Limb (tissue), 2 donors: ENCODE data around the gene RXRA.

Experiments used
- DNase-seq, 2 donors: peaks; one replicate each; pipeline ENCODE4 v3.0.0-alpha.2; 2016; ENCODE audit errors: extremely low spot score in 2 of 2

The RXRA gene

DNA sequence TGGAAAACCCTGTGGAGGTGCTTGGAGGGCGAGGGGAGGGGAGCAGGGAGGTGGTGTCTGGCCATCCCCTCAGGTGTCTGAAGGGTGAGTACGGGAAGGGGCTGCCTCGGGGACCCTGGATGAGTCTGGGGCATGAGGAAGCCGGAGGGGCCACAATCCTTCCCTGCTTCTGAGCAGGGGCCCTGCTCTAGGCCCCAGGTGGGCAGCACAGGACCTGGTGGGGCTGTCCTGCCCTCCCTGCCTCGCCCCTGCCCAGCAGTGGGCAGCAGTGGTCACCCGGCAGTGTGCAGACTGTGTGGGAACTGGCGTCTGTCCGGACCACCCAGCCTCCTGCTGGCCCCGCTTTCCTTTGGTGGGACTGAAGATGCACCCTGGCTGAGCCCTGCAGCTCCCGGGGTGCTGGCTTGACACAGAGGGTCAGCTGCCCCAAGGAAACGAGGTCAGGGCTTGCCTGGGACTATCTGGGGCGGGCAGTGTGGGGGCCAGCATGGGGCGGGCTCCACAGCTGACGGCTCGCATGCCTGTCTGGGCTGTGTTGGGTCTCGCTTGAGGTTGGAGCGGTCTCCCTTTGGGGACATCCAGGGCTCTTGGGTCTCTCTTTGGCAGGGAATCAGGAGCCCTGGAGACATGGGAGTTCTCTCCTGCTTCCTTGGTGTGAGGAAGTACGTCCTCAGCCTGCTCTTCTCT is 26.1 kb downstream of the RXRA start:
- no peak for DNase-seq

DNA sequence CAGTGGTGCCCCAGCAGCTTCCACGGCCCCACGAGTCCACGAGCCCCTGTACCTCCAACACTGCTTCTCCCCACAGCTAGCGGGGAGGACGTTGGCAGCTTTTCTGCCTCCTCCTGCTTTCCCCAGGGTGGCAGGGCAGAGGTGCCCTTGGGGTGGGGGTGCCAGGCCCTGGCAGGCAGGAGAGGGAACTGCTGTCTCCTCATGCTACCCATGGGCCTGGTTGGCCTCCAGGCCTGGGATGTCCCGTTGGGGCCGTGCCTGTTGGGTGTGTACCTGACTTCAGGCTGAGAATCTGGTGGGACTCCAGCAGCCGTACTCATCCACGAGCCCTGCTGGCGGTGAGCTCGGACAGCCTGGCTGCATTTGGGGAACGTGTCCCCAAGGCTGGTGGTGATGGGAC is 27.3 kb downstream of the RXRA start:
- DNase-seq, result no peak

DNA sequence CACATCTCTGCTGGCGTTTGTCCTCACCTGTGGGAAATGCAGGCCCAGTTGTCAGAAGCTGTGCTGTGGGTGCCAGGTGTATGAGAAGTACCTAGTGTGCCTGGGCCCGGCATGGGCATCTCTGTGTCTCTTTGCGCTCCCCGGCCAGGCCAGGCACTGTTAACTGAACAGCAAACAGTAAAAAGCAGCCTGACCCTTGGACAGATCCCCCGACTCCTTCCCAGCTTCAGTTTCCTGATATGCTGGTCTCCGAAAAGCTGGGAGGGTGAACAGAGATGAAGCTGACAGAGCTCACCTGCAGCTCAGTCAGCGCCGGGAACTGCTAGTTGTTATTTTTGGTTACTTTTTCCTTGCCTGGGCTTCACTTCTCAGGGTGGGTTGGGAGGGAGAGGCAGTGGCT is 28.9 kb downstream of the RXRA start:
- no peak for DNase-seq

DNA sequence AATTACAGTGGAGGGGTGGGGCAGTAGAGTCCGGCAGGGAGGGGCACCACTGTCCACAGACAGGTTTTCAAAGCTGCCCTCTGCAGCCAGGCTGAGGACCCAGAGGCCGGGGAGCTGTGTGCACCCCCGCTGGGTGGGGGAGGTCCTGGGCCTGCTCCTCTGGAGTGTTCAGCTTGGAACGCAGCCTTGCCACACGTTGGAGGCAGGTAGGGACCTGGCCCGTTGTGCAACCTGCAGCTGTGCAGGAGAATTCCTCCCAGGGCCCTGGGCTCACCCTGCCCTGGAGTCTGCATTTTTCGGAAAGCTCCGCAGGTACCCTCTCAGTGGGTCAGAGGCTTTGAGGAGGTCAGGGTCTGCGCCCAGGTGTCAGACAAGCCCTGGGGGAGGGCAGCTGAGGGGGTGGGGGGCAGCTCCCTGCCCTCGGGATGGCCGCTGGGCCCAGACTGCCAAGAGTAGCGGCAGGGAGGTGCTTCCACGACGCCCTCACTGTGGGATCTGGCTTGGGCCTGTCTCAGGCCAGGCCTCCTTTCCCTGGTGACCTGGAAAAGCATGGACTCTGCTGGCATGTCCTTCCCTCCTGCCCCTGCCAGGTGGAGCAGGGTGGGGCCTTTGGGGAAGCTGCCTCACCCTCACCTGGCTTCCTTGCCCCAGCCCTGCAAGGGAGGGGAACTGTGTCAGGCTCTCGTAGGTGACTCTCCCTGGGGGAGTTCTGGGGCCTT is 29.5 kb downstream of the RXRA start:
- no peak for DNase-seq

DNA sequence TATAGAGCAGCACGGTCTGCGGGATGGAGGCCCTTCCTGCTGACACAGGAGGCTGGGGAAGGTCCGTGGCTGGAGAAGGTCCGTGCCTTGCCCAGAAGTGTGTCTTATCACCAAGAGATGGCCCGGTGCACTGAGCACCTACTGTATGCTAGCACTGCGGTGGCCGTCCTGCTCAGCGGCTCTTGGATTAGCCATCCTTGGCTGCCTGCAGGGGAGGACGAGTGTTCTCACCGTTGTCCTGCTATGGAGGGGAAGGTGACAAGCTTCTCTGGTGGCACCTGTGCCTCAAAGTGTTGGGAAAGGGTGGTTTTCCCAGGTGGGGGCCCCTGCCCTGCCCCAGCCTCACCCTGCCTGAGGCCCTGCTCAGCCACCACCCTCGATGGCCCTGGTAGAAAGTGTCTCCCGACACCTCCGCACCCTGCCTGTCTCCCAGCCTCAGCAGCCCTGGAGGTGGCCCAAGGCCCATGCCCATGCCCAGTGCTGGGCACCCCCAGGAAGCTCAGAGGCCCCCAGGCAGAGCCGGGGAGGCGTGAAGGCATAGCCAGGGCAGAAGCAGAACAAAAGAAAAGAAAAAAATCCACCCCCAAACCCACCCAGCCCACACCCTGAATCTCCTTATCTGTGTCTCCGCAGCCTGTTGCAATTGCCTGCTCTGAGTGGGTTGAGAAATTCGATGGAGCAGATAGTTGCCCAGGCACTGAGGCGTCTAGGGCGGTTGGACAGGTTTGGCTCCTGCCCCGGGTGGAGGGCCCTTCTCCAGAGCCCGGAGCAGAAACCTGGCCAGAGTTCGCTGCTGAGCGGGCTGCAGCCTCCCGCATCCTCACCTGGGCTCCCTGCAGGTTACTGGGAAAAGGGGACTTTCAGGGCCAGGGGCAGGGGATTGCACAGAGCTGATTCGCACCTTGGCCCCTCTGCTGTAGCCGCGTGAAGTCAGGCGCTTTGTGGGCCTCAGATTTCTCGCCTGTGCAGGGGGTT is 30.5 kb downstream of the RXRA start:
- no peak for DNase-seq

DNA sequence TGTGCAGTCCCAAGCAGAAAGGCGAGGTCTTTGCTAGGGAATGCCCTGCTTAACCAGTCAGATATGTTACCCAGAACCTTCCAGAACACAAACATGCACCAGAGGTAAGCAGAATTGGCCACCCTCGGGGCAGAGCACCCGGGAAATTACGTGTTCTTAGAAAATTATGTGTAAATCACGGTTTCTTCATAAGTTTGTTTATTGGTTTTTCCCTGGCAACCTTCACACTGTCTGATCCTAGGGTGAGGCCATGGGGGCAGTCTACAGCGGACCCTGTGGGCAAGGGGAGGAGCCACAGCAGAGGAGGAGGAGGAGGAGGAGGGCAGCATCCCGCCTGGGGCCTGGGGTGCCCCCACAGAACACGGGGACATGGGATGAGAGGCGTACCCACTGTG is 31.4 kb downstream of the RXRA start:
- no peak for DNase-seq

DNA sequence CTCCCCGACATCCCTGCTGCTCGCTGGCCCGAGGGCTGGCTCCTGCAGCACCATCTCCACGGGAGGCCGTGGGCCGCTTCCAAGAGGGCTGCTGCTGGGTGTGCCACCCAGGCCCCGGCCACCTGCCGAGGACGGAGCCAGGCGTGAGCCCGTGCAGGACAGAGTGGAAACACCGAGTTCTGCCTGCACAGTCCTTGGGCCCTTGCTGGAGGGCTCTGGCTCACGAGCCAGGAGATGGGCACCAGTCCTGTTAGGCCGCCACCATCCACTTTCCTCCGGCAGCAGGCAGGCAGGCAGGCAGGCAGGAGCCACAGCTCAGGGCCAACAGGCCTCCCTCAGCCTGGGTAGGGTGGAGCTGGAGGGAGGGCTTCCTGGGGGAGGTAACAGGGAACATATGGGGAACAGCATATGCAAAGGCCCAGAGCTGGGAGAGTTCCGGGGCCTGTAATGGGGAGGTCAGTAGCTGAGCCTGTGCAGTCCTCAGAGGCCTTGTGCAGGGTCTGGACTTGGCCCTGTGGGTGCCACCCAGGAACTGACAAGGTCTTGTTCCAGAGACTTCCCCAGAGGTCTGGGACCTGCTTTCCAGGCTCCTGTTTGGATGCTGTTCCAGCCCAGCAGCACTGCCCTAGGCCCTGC is 31.9 kb downstream of the RXRA start:
- no peak for DNase-seq

DNA sequence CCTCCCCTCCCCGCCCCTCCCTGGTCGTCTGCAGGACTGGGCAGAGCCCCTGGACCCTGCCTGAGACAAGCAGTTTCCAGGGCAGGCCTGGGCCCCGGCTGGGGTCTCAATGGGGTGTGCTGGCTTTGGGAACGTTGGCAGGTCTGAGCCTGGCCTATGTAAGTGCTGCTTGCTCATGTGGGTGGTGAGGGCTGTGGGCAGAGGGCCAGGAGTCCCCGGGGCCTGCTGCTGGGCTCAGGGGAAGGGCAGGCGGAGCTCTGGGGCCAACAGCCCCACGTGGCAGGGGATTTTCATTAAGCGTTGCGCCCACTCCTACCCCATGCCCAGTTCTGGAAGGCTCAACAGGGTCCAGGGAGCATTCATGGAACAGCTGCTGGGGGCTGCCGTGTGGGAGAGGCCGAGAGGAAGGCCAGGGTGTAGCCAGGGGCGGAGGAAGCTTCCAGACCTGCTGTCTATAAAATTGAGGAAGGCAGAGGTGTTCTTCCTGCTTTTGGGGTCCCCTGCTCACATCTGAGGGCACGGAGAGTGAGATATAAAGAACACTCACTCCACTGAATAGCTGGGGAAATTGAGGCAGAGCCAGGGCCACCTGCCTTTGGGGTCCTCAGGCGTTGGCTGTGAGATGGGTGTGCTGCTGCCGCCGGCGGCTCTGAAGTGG is 32.5 kb downstream of the RXRA start:
- no peak for DNase-seq

DNA sequence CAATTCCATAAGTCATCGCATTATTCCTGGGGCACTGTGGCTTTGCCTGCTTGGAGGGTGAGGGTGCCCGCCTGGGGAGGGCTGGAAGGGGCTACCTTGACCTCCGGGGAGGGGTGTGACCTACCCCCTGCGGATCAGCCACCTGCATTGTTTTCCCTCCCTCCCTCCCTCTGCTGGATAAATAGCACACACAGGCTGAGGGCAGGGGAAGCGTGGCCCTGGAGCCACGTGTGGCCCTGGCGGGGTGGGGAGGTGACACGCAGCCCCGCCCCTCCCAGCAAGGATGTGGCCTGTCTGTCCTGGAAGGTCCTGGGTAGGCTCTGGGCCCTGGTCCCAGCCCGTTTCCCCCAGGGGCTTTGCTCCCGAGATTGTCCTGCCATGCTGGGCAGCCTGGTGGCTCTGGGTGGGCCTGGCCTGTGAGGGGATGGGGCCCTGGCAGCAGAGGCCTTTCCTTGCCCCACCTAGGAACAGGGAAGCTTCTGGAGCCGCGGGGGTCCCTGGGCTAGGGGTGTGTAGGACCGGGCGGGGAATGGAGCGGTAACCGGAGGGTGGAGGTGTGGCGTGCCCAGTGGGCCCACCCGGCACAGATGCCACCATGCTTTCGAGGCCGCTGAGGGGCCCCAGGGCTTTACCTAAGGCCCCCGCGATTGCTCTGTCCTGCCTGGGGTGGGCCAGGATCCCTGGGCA is 33.4 kb downstream of the RXRA start:
- DNase-seq, result no peak

DNA sequence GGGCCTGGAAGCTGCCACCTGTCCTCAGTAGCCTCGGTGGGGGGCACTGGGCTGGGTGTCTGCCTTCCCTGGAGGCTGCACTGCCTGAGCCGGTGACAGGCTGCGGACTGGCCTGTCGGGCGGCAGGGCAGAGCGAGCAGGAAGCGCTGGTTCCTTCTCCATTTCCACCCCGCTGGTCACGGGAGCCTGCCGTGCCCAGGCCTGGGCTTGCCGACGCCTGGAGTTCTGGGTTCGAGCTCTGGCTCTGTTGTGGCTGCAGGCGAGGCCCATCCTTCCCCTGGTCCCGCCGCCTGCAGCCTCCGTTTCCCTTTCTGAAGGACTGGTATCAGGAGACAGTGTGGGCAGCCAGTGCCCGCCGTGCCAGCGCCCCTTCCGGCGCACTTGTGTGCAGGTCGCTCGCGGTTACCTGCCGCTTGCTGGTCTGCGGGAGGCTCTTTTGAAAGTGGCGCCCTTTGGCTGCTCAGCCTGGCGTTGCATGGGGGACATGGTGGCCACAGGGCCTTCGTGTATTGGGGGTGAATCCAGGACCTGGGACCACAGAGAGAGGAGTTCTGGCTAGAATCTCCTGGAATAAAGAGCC is 34.0 kb downstream of the RXRA start:
- no peak for DNase-seq

DNA sequence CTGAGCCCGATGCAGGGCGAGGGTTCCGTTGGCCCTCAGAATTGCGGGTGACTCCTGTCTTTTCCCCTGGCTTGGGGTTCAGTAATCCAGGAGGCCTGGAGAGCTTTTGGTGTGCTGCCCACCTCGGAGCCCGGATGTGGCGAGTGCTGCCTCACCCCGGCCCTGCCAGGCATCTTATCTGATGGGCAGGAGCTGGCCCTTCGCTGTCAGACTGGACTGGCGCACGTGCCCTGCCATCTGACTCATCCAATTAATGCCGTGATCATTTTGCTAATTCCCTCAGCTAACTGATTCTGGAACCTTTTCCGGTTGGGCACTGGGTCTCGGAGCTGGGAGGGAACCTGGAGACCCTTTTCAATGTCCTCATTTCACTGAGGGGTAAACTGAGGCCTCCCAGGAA is 34.6 kb downstream of the RXRA start:
- DNase-seq, result no peak

DNA sequence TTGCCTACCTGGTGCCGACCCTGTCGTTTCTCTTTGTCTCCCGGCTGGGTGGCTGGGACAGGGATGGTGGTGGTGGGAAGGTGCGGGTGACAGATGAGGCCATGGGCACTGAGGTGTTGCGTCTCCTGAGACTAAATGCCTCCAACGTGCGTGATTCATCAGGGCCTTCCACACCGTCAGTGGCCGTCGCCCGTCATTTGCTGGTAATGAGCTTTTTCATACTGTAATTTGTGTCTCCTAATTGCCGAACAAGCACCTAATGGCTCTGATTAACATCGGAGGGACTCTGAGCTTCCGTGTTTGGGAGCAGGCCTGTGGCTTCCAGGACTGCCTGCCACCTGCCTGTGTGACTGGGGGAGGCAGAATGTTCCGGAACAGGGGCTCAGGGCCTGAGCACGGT is 35.2 kb downstream of the RXRA start:
- no peak for DNase-seq

DNA sequence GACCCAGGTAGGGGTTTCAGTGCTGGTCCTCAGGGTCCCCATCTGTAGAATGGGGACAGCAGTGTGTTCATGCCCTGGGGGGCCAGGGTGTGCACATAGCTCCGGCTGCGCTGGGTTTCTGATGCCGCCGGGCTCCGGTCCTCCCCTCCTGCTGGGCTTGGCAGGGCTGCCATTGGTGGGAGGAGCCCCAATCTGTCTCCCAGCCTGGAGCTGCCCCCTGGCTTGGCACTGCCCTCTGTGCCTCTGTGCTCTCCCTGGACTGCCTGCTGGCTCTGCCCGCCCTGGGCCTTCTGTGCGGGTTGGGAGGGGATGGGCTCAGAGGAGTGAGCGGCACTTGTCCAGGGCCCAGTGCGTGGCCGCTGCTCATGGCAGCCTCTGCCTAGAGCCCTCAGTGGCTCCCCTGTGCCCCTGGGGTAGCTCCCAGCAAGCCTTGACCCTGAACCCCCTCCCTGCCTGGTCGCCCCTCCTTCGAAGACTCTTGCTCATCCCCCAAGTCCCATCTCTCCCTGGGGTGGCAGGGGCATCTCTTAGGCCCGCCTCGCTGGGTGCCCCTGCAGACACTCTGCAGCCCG is 35.7 kb downstream of the RXRA start:
- DNase-seq, result no peak

DNA sequence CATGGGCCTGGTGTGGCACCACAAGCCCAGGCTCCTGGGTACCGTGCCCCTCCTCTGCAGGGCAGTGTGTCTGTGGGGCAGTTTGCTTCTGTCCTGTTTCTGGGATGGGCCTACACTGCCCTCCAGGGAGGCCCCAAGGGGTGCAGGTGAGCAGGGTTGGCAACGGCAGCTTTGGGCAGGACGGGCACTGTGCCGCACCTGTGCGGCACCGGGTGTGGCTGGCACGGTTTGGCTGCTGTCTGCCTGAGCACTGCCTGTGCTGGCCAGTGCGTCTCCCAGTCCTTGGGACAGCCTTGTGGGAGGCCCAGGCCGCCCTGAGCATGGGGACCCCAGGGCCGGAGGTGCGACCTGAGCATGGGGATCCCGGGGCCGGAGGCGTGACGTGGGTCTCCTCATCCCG is 37.2 kb downstream of the RXRA start:
- no peak for DNase-seq

DNA sequence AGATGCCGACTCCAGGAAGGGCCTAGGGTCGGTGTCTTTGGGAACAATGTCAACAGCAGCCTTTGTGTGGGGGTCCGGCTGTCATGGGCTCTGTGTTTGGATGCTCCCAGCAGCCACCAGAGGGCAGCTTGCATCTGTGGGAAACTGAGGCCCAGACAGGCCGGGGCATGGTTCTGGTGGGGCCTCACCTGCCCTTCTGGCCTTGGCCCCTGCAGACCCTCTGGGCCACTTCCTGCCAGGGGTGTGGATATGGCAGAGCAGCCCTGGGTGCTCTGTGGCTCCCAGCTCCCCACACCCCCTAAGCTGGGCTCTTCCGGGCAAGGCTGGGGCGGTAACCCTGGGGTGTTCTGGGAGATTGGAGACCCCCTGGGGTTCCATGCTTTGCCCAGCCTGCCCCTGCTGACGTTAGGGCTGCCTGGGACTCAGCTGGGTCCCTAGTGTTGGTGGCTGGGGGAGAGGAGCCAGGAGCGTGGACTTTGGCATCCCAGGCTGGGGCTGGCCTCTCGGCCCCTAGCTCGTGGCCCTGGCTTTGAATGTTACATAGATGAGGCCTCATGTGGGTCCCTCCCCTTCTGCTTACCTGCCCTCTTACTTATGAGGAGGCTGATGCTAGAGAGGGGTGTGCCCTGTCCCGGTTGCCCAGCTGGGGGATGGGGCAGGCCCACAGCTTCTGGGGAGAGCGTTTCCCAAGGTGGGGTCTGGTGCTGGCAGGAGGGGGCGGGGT is 38.3 kb downstream of the RXRA start:
- DNase-seq, result no peak

DNA sequence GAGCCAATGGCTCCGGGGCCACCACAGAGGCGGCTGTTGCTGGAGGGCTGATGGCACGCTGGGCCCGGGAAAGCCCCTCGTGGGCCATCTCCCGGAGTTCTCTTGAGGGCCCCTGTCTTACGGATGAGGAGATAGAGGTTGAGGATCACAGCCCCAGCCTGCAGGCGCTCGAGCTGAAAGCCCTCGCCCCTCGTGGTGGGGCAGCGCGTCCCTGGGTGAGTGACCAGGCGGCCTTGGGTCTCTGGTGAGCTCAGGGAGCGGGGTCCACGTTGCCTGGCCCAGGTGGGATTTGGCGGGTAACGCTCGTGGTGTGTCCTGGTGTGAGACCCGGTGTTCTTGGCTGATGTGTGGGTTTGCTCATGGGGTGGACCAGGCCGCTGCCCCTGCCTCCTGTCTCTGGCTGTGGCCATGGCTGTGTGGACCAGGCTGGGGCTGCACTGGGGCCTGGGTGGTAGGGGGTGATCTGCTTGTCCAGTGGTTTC is 38.9 kb downstream of the RXRA start:
- DNase-seq, result no peak

DNA sequence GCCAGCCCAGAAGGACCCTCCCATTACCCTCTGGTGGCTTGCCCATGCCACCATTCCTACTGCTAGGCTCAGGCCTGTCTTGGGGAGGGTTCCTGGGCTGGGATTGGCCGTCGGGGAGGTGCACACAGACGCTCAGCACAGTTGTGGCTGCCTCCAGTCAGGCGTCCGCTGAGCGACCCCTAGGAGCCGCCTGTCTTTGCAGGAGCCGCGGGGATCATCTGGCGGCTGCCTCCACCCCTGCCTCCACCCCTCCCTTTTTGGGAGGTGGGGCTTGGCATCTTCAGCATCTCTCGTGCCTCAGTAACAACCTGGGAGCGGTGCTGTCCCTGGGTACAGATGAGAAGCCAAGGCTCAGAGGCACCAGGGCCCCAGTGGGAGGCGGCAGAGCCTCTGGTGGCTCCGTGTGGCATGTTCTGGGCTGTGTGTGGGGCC is 39.6 kb downstream of the RXRA start:
- DNase-seq, result peak in 1 of 2 donors; percentile 59

DNA sequence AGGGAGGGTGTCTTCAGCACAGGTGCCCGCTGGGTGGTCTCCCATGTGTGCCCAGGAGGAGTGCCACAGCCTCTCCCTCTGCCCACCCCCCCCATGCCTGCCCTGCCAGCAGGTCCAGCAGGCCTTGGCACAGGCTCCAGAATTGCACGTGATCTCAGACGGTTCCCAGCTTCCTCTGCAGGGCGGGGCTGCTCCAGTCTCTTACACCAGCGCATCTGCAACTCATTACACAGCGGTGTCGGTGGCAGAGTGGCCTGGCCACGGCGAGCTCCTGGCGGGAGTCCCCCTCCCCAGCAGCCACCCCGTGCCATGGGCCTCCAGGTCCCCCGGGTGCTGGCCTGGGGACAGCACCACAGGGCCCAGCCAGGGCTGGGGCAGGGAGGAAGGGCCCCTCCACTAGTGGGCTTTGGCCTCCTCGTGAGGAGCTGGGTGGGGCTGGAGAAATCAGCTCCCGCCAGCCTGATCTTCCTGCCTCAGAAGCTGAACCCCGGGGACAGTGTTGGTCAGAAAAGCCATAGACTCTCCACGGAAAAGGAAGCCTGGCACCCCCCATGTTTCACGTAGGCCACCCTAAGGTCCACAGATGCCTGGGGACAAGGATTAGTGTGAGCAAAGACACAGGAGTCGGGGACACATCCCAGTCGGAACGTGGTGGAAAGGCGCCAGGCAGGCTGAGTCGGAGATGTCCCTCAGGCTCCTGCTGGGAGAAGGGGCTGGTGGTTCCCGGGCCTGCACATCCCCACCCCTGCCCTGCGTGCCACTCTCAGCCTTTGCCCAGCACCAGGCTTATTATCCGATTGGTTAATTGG is 40.2 kb downstream of the RXRA start:
- peak; percentile 89 to 94 for DNase-seq
